Measurements from ENCODE around the gene KCNA10.

KCNA10 gene

GRCh38 chr1:110551278-110551809 lies 32.4 kb upstream of the KCNA10 start:
- Histone ChIP-seq H3K36me3 (no peaks in the 10 kb centered on the region), H3K9me3 (no peaks in the 10 kb centered on the region), H3K4me3 (ENCODE audit: low read depth in 1 of 2, low read length in 1 of 2) (no peak overlapping the region), H3K4me1 (ENCODE audit: control insufficient read depth in 1 of 2, insufficient read depth in 1 of 2, low read depth in 1 of 2, low read length in 1 of 2) (no peaks in the 10 kb centered on the region), H3K27me3 (peaks cover 61% of the 10 kb centered on the region), H3K27ac (no peak overlapping the region)
- TF ChIP-seq, protein P1, sequence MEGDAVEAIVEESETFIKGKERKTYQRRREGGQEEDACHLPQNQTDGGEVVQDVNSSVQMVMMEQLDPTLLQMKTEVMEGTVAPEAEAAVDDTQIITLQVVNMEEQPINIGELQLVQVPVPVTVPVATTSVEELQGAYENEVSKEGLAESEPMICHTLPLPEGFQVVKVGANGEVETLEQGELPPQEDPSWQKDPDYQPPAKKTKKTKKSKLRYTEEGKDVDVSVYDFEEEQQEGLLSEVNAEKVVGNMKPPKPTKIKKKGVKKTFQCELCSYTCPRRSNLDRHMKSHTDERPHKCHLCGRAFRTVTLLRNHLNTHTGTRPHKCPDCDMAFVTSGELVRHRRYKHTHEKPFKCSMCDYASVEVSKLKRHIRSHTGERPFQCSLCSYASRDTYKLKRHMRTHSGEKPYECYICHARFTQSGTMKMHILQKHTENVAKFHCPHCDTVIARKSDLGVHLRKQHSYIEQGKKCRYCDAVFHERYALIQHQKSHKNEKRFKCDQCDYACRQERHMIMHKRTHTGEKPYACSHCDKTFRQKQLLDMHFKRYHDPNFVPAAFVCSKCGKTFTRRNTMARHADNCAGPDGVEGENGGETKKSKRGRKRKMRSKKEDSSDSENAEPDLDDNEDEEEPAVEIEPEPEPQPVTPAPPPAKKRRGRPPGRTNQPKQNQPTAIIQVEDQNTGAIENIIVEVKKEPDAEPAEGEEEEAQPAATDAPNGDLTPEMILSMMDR (IDR thresholded peaks at IDR 0.05): no peak

DNA sequence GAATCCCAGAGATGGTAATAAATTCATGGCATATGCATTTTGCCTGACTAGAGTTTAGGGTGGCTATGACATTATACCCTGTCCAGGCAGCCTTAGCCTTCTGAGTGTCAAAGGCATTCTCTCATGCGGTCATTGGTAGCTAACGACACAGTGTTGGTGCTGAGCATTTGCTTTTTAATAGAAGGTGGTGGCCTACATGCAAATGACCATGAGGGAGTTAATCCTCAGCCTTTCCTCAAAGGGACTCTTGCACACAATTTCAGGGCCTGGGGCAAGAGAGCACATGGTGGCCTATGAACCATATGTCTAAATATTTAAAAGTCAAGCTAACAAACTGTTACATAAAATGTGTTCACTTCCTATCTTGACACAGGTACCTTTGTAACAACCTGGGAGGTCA lies 30.9 kb upstream of the KCNA10 start:
- Histone ChIP-seq H3K36me3 (no peaks in the 10 kb centered on the region), H3K9me3 (no peaks in the 10 kb centered on the region), H3K27ac (no peak overlapping the region), H3K27me3 (peaks cover 46% of the 10 kb centered on the region), H3K4me3 (ENCODE audit: low read depth in 1 of 2, low read length in 1 of 2) (no peak overlapping the region), H3K4me1 (ENCODE audit: control insufficient read depth in 1 of 2, insufficient read depth in 1 of 2, low read depth in 1 of 2, low read length in 1 of 2) (no peaks in the 10 kb centered on the region)
- TF ChIP-seq, protein P1 (IDR thresholded peaks at IDR 0.05): no peak

GRCh38 chr1:110548381-110548780 lies 29.4 kb upstream of the KCNA10 start:
- Histone ChIP-seq H3K4me3 (ENCODE audit: low read depth in 1 of 2, low read length in 1 of 2) (no peak overlapping the region), H3K9me3 (no peaks in the 10 kb centered on the region), H3K4me1 (ENCODE audit: control insufficient read depth in 1 of 2, insufficient read depth in 1 of 2, low read depth in 1 of 2, low read length in 1 of 2) (no peaks in the 10 kb centered on the region), H3K36me3 (no peaks in the 10 kb centered on the region), H3K27ac (no peak overlapping the region), H3K27me3 (peaks cover 32% of the 10 kb centered on the region)
- TF ChIP-seq, protein P1 (IDR thresholded peaks at IDR 0.05): no peak

DNA sequence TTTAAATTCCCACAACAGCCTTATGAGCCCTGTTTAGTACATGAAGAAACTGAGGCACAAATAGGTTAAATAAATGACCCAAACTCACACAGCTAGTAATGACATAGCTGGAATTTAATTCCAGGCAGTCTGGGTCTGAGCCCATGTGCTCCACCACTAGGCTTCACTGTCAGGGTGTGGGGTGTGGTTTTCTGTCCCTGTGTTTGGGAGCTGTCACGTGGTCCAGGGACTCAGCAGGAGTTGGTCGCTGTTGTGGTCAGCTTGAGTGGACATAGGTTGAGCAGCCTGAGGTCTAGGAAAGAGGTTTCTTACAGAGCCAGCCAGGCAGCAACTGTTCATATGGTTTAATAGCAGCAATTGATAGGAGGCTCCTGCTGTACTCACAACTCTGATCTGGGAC lies 28.0 kb upstream of the KCNA10 start:
- Histone ChIP-seq H3K36me3 (no peaks in the 10 kb centered on the region), H3K9me3 (no peaks in the 10 kb centered on the region), H3K27ac (no peak overlapping the region), H3K4me3 (ENCODE audit: low read depth in 1 of 2, low read length in 1 of 2) (no peak overlapping the region), H3K27me3 (peaks cover 18% of the 10 kb centered on the region), H3K4me1 (ENCODE audit: control insufficient read depth in 1 of 2, insufficient read depth in 1 of 2, low read depth in 1 of 2, low read length in 1 of 2) (no peaks in the 10 kb centered on the region)
- TF ChIP-seq, protein P1 (IDR thresholded peaks at IDR 0.05): no peak

GRCh38 chr1:110545492-110545891 lies 26.5 kb upstream of the KCNA10 start:
- Histone ChIP-seq H3K27me3 (peaks cover 9% of the 10 kb centered on the region), H3K4me1 (ENCODE audit: control insufficient read depth in 1 of 2, insufficient read depth in 1 of 2, low read depth in 1 of 2, low read length in 1 of 2) (no peaks in the 10 kb centered on the region), H3K27ac (no peak overlapping the region), H3K9me3 (no peaks in the 10 kb centered on the region), H3K4me3 (ENCODE audit: low read depth in 1 of 2, low read length in 1 of 2) (no peak overlapping the region), H3K36me3 (no peaks in the 10 kb centered on the region)
- TF ChIP-seq, protein P1 (IDR thresholded peaks at IDR 0.05): no peak

- Histone ChIP-seq H3K9me3 (no peaks in the 10 kb centered on the region), H3K27ac (no peak overlapping the region), H3K4me1 (ENCODE audit: control insufficient read depth in 1 of 2, insufficient read depth in 1 of 2, low read depth in 1 of 2, low read length in 1 of 2) (no peaks in the 10 kb centered on the region), H3K4me3 (ENCODE audit: low read depth in 1 of 2, low read length in 1 of 2) (no peak overlapping the region), H3K36me3 (no peaks in the 10 kb centered on the region), H3K27me3 (peaks cover 5% of the 10 kb centered on the region)
- TF ChIP-seq, protein P1 (IDR thresholded peaks at IDR 0.05): no peak
Measured at GRCh38 chr1:110544753-110545152, 25.8 kb upstream of the KCNA10 start.
